OCI-LY1 (cell line): Measurements from ENCODE around the gene POU2F1.

ENCODE experiments used
- H2AFZ ChIP-seq: fragments of 200-600 bp; sonication (generic), shearing (Covaris generic); 2 replicates; pipeline ENCODE4 v1.6.0; 2014; ENCODE audit warnings: antibody characterized with exemption, mild to moderate bottlenecking, low read length
- H3F3A ChIP-seq: fragments of 200-600 bp; sonication (generic), shearing (Covaris generic); 2 replicates; pipeline ENCODE4 v1.6.0; 2014; ENCODE audit warnings: mild to moderate bottlenecking, antibody characterized with exemption, low read length, moderate library complexity; ENCODE audit not compliant: insufficient read depth
- H3K27ac ChIP-seq: fragments of 200-600 bp; sonication (generic); 2 replicates; pipeline ENCODE4 v1.5.1; 2014; ENCODE audit warnings: low read length, mixed run types, mild to moderate bottlenecking, low read depth; ENCODE audit not compliant: poor library complexity, severe bottlenecking
- H3K27me3 ChIP-seq: fragments of 200-600 bp; sonication (generic); 2 replicates; pipeline ENCODE4 v1.6.0; 2014; ENCODE audit warnings: antibody characterized with exemption, mild to moderate bottlenecking, low read length, moderate library complexity; ENCODE audit not compliant: insufficient read depth
- H3K36me3 ChIP-seq: fragments of 200-600 bp; sonication (generic); 2 replicates; pipeline ENCODE4 v1.6.1; 2014; ENCODE audit warnings: mild to moderate bottlenecking, antibody characterized with exemption, low read length, moderate library complexity, mixed read lengths; ENCODE audit not compliant: insufficient read depth
- H3K4me1 ChIP-seq: fragments of 200-600 bp; sonication (generic); 2 replicates; pipeline ENCODE4 v1.5.1; 2014; ENCODE audit warnings: mild to moderate bottlenecking, low read length, moderate library complexity; ENCODE audit not compliant: insufficient read depth, severe bottlenecking
- H3K4me2 ChIP-seq: fragments of 200-600 bp; sonication (generic), shearing (Covaris generic); 2 replicates; pipeline ENCODE4 v1.6.1; 2014; ENCODE audit warnings: low read length
- H3K4me3 ChIP-seq: fragments of 200-600 bp; sonication (generic); 2 replicates; pipeline ENCODE4 v1.5.1; 2014; ENCODE audit warnings: low read length, low read depth, mild to moderate bottlenecking, mixed read lengths; ENCODE audit not compliant: poor library complexity, severe bottlenecking
- H3K79me2 ChIP-seq: fragments of 200-600 bp; shearing (Covaris generic); 2 replicates; pipeline ENCODE4 v1.6.1; 2016; ENCODE audit warnings: mixed run types, low read length, mixed read lengths; ENCODE audit not compliant: insufficient read depth
- H3K9ac ChIP-seq: fragments of 200-600 bp; sonication (generic), shearing (Covaris generic); 2 replicates; pipeline ENCODE4 v1.6.1; 2014; ENCODE audit warnings: mild to moderate bottlenecking, low read length, mixed read lengths
- H3K9me2 ChIP-seq: fragments of 200-600 bp; sonication (generic), shearing (Covaris generic); 2 replicates; pipeline ENCODE4 v1.6.1; 2014; ENCODE audit warnings: low read depth, mild to moderate bottlenecking, low read length, mixed read lengths
- H3K9me3 ChIP-seq: fragments of 200-600 bp; shearing (Covaris generic); 2 replicates; pipeline ENCODE4 v1.6.1; 2014; ENCODE audit warnings: low read length, mixed read lengths
- H4K20me1 ChIP-seq: fragments of 200-600 bp; sonication (generic), shearing (Covaris generic); 2 replicates; pipeline ENCODE4 v1.6.0; 2016; ENCODE audit warnings: mild to moderate bottlenecking, low read length; ENCODE audit not compliant: insufficient read depth
- CTCF ChIP-seq: fragments of 200-600 bp; sonication (generic), shearing (Covaris generic); IDR thresholded peaks from 2 replicates; pipeline ENCODE4 v1.5.1; 2017; ENCODE audit warnings: mild to moderate bottlenecking, antibody characterized with exemption, low read length, moderate library complexity, mixed read lengths
- EZH2 ChIP-seq: fragments of 200-600 bp; sonication (generic), shearing (Covaris generic); IDR thresholded peaks from 2 replicates; pipeline ENCODE4 v1.8.0; 2017; ENCODE audit warnings: borderline replicate concordance, mixed run types, mild to moderate bottlenecking, antibody characterized with exemption, low read length, moderate library complexity, mixed read lengths

Gene POU2F1

DNA sequence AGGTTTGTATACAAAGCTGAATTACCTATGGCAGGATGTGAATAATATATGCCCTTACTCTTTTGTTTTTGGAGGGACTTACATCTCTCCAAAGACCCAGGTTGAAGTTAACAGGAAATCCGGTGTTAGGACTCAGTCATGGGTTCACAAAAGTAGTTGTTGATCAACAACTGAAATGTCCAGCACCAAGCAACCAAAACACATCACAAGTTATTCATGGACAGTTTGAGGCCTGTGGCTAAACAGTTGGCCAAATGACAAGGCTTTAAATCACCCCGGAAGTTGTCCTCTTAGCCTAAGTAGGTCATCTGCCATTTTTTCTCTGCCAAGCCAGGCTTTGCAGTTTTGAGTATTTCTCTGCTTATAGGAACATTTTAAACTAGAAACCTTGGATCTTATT lies 207.7 kb downstream of the POU2F1 start:
- Histone ChIP-seq H3K9me3 (no peaks in the 10 kb centered on the region), H3K27ac (peak overlapping the region; percentile 99), H3K4me3 (no peak overlapping the region), H3F3A (peaks cover 13% of the 10 kb centered on the region; the same call in 1 of the 2 replicates), H3K4me2 (peak overlapping the region; percentile 19; the same call in 1 of the 2 replicates), H2AFZ (no peak overlapping the region), H3K36me3 (peaks cover 13% of the 10 kb centered on the region; the same call in 1 of the 2 replicates), H3K4me1 (peaks cover 65% of the 10 kb centered on the region), H3K79me2 (no peaks in the 10 kb centered on the region), H3K27me3 (no peaks in the 10 kb centered on the region), H3K9ac (peak overlapping the region; percentile 35; the same call in 1 of the 2 replicates), H3K9me2 (no peaks in the 10 kb centered on the region), H4K20me1 (no peaks in the 10 kb centered on the region)
- TF ChIP-seq CTCF (no peak), EZH2 (no peak)

GRCh38 chr1:167429612-167430011 lies 208.9 kb downstream of the POU2F1 start:
- Histone ChIP-seq H3K79me2 (no peaks in the 10 kb centered on the region), H3K9ac (peak overlapping the region; percentile 62), H2AFZ (no peak overlapping the region), H3K4me3 (no peak overlapping the region), H3F3A (peaks cover 13% of the 10 kb centered on the region; the same call in 1 of the 2 replicates), H3K9me2 (no peaks in the 10 kb centered on the region), H3K4me2 (peak overlapping the region; percentile 56; the same call in 1 of the 2 replicates), H3K9me3 (no peaks in the 10 kb centered on the region), H3K27ac (peak overlapping the region; percentile 99), H4K20me1 (no peaks in the 10 kb centered on the region), H3K4me1 (peaks cover 65% of the 10 kb centered on the region), H3K27me3 (no peaks in the 10 kb centered on the region), H3K36me3 (peaks cover 9% of the 10 kb centered on the region; the same call in 1 of the 2 replicates)
- TF ChIP-seq EZH2 (no peak), CTCF (no peak)

DNA sequence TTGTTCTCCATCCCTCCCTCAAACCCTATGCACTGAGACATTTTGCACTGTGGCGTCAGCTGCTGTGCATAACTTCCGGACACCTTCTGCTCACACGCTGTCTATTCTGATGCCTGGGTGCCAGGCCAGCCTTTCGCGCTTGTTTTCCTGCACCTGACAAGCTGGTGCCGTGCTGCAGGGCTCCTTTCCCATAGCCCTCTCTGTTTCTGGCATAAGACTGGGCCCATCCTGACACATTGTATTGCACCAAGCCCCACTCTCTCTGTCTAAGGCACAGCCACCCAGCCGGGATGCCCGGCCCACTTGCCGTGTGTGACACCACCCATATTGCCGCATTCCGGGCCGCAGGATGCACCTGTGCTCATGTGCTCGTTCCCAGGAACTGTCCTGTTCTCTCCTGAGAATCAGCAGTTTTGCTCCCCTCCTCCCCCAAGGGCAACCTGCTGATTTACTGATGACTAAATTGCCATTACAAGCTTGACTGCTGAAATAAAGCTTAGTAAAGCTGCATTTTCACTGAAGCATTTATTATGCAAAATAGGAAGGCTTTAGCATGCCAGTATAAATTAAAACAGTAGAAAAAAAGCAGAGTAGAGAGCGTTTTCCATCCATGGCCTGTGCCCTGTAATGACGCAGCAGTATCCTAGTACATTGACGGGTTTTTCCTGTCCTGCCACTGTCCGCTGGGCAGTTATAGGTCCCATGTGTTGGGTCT lies 209.6 kb downstream of the POU2F1 start:
- Histone ChIP-seq H3K4me2 (peak overlapping the region; percentile 56), H3K4me1 (peaks cover 62% of the 10 kb centered on the region), H2AFZ (no peak overlapping the region), H3K27ac (peak overlapping the region; percentile 99), H3K4me3 (peak overlapping the region; percentile 26), H4K20me1 (no peaks in the 10 kb centered on the region), H3F3A (peaks cover 13% of the 10 kb centered on the region; the same call in 1 of the 2 replicates), H3K79me2 (no peaks in the 10 kb centered on the region), H3K9me3 (no peaks in the 10 kb centered on the region), H3K27me3 (no peaks in the 10 kb centered on the region), H3K9ac (peak overlapping the region; percentile 62), H3K9me2 (no peaks in the 10 kb centered on the region), H3K36me3 (peaks cover 9% of the 10 kb centered on the region; the same call in 1 of the 2 replicates)
- TF ChIP-seq EZH2 (no peak), CTCF (no peak)
